Astrocyte of the cerebellum (primary cell): ENCODE results near the gene ABCG4.

ENCODE experiments used
- DNase-seq: peaks from one replicate; pipeline ENCODE4 v3.0.0-alpha.2; 2011; ENCODE audit warnings: low read depth
- H3K4me3 ChIP-seq: 2 replicates; pipeline ENCODE4 v1.5.1; 2011; ENCODE audit warnings: mild to moderate bottlenecking, low read depth, low read length, moderate library complexity
- CTCF ChIP-seq: IDR thresholded peaks from 2 replicates; pipeline ENCODE4 v1.5.1; 2012; ENCODE audit warnings: low read length, low read depth, moderate library complexity, mild to moderate bottlenecking; ENCODE audit errors: missing control alignments
- in situ Hi-C: cut with HindIII; loops from 2 replicates; pipeline ENCODE4 v1.10.0; 2017; ENCODE audit warnings: low sequenced_read_pairs

Gene ABCG4

GRCh38 chr11:119169282-119169719, 20.4 kb downstream of the ABCG4 start:
- in situ Hi-C loops = no loop called here
- TF ChIP-seq CTCF = no peak
- peak overlapping the region; percentile 54 for H3K4me3 ChIP-seq
- DNase-seq = no peak

GRCh38 chr11:119172513-119172912, 23.7 kb downstream of the ABCG4 start:
- no peak for TF ChIP-seq CTCF
- in situ Hi-C loops = no loop called here
- no peak overlapping the region for H3K4me3 ChIP-seq
- DNase-seq = no peak

- no peak for TF ChIP-seq CTCF
- in situ Hi-C loops = no loop called here
- no peak for DNase-seq
- no peak overlapping the region for H3K4me3 ChIP-seq
These were observed 24.6 kb downstream of the ABCG4 start for GRCh38 chr11:119173453-119173852.

- in situ Hi-C loops = no loop called here
- TF ChIP-seq CTCF = no peak
- no peak overlapping the region for H3K4me3 ChIP-seq
- no peak for DNase-seq
These were observed 26.7 kb downstream of the ABCG4 start for GRCh38 chr11:119175493-119176077.

GRCh38 chr11:119178166-119178680, 29.4 kb downstream of the ABCG4 start:
- no peak for DNase-seq
- in situ Hi-C loops = no loop called here
- H3K4me3 ChIP-seq = no peak overlapping the region
- no peak for TF ChIP-seq CTCF

- no peak for TF ChIP-seq CTCF
- H3K4me3 ChIP-seq = no peak overlapping the region
- in situ Hi-C loops = no loop called here
- DNase-seq = no peak
These were observed 30.5 kb downstream of the ABCG4 start for GRCh38 chr11:119179342-119179741.
